Psoas muscle (tissue), 8 donors: ENCODE measurements around the gene AOPEP. TPM values are rescaled to one million over a fixed set of nuclear protein-coding genes. Genes with fewer than 3 reads are reported as not detected.

Experiments used
- ATAC-seq, 4 donors: fragments of 200-7000 bp; cut with Tn5 transposase; one replicate each; pipeline ENCODE4 v1.9.1; 2020; ENCODE audit warnings: moderate library complexity in 3 of 4, mild to moderate bottlenecking in 2 of 4
- DNase-seq, 2 donors: peaks; one replicate each; pipeline ENCODE4 v3.0.0-alpha.2; 2020
- H3K27ac ChIP-seq: fragments of 200-600 bp; one replicate; pipeline ENCODE4 v1.8.0; 2022
- H3K27me3 ChIP-seq, 3 donors: fragments of 200-600 bp in 1 of 3; one replicate each; pipeline versions ENCODE4 v1.6.1 to v1.8.0; 2013 to 2022; ENCODE audit warnings: low read length in 2 of 3, mild to moderate bottlenecking in 2 of 3, moderate library complexity in 1 of 3; ENCODE audit not compliant: insufficient read depth in 3 of 3
- H3K36me3 ChIP-seq, 2 donors: fragments of 200-600 bp in 1 of 2; one replicate each; pipeline versions ENCODE4 v1.6.1 to v1.8.0; 2013 to 2022; ENCODE audit warnings: low read depth in 1 of 2, mild to moderate bottlenecking in 1 of 2, moderate library complexity in 1 of 2; ENCODE audit not compliant: insufficient read depth in 1 of 2
- H3K4me1 ChIP-seq: fragments of 200-600 bp; one replicate; pipeline ENCODE4 v1.8.0; 2022
- H3K4me3 ChIP-seq: fragments of 200-600 bp; one replicate; pipeline ENCODE4 v1.8.0; 2022; ENCODE audit warnings: mild to moderate bottlenecking
- H3K9me3 ChIP-seq: fragments of 200-600 bp; one replicate; pipeline ENCODE4 v1.8.0; 2022
- CTCF ChIP-seq: fragments of 200-600 bp; IDR thresholded peaks from one replicate; pipeline ENCODE4 v1.8.0; 2022; ENCODE audit warnings: antibody characterized with exemption
- WGBS, 3 donors: extraction: QIAGEN DNeasy Blood & Tissue Kit; methylation state at CpG; one replicate each; pipeline versions ENCODE4 v1.1.6 to v1.1.7; 2013; 5-methylcytosine and 5-hydroxymethylcytosine counted together
- intact Hi-C, 2 donors: fragments of 100-400 bp; cut with DNase I; formaldehyde crosslinking; loops; one replicate each; pipeline versions ENCODE4 v1.11.0 to v1.14.2; 2022
- polyA plus RNA-seq, 3 donors: library from polyadenylated mRNA; stranded (reverse); fragments of 200-250 nt; gene quantifications; one replicate each; pipeline ENCODE4 v1.2.3, GENCODE V29; 2013
- total RNA-seq, 4 donors: library from RNA; stranded (reverse); fragmentation: NEBNext Ultra II Directional in 2 of 4; extraction: Animal tissue kit (Norgen Biotek cat#: 25700) in 2 of 4; gene quantifications; one replicate each; pipeline versions ENCODE4 v1.2.1 to v1.2.4, GENCODE V29; 2021 to 2023
- donor health status: healthy with polysubstance abuse.
- donor health status: DM: no; HTN: no; CAD: no; lungs with moderate emphysema.
- donor health status: Bipolar disorder and iron deficiency.
- donor health status: healthy.
- donor health status: DM: yes; HTN: yes; CAD: no.
- donor health status: DM: no; HTN: no; CAD: no.
- donor health status: DM: no; HTN: no; CAD: no.
- donor health status: DM: yes; HTN: yes; CAD: no.

AOPEP gene
- total and polyA plus RNA-seq, 7 donors, result 46.4 to 96.9 (median 78.6) TPM

- Histone ChIP-seq H3K36me3 (no peaks in the 10 kb centered on the region), H3K9me3 (no peaks in the 10 kb centered on the region), H3K27me3 (no peaks in the 10 kb centered on the region), H3K4me1 (peaks cover 14% of the 10 kb centered on the region), H3K27ac (no peak overlapping the region), H3K4me3 (no peak overlapping the region)
- ATAC-seq (no peak), DNase-seq (no peak)
- 79 to 91% (median 88%) methylated on average over 6 of the region's 6 CpGs for WGBS, 3 donors
- no peak for TF ChIP-seq CTCF
- intact Hi-C loops, result loop anchor here in 1 of 2 donors (10.0 kb wide), 1 partner anchor 218 kb away; no protein-coding TSS in a partner anchor
These were observed 60.8 kb downstream of the AOPEP start for GRCh38 chr9:94787266-94787665.

GRCh38 chr9:94788570-94789105, 62.1 kb downstream of the AOPEP start:
- H3K36me3 ChIP-seq, result peaks cover 0 to 8% of the 10 kb centered on the region in 2 donors
- no peaks in the 10 kb centered on the region for H3K9me3 ChIP-seq
- TF ChIP-seq CTCF, result no peak
- no peak overlapping the region for H3K4me3 ChIP-seq
- ATAC-seq, result no peak
- DNase-seq, result no peak
- intact Hi-C loops, result loop anchor here in 1 of 2 donors (10.0 kb wide), 1 partner anchor 216 kb away; no protein-coding TSS in a partner anchor
- no peaks in the 10 kb centered on the region for H3K27me3 ChIP-seq
- peaks cover 5% of the 10 kb centered on the region for H3K4me1 ChIP-seq
- H3K27ac ChIP-seq, result no peak overlapping the region

DNA sequence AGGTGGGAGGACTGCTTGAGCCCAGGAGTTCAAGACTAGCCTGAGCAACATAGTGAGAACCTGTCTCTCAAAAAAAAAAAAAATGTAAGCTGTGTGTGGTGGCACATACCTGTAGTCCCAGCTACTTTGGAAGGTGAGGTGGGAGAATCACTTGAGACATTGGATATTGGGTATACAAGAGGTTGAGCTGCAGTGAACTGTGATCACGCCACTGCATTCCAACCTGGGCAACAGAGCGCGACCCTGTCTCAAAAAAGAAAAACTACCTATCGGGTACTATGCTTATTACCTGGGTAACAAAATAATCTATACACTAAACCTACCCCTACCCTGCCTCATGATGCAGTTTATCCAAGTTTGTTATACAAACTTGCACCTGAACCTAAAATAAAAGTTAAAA, 64.9 kb downstream of the AOPEP start:
- WGBS, 3 donors, result 95 to 99% (median 99%) methylated on average over 4 of the region's 4 CpGs
- TF ChIP-seq CTCF, result no peak
- DNase-seq, result no peak
- no peak for ATAC-seq
- Histone ChIP-seq H3K27me3 (no peaks in the 10 kb centered on the region), H3K36me3 (peaks cover 0 to 15% of the 10 kb centered on the region in 2 donors), H3K27ac (no peak overlapping the region), H3K4me1 (no peaks in the 10 kb centered on the region), H3K4me3 (no peak overlapping the region), H3K9me3 (no peaks in the 10 kb centered on the region)
- intact Hi-C loops, result no loop called here

- peaks cover 0 to 15% of the 10 kb centered on the region in 2 donors for H3K36me3 ChIP-seq
- DNase-seq, result no peak
- ATAC-seq, result no peak
- 84 to 94% (median 91%) methylated on average over 5 of the region's 5 CpGs for WGBS, 3 donors
- TF ChIP-seq CTCF, result no peak
- intact Hi-C loops, result no loop called here
- no peak overlapping the region for H3K27ac ChIP-seq
- H3K4me1 ChIP-seq, result no peaks in the 10 kb centered on the region
- no peak overlapping the region for H3K4me3 ChIP-seq
- no peaks in the 10 kb centered on the region for H3K9me3 ChIP-seq
- H3K27me3 ChIP-seq, result no peaks in the 10 kb centered on the region
These were observed 66.0 kb downstream of the AOPEP start for GRCh38 chr9:94792511-94792910.
